Stimulated activated CD8-positive, alpha-beta memory T cell treated with anti-CD3 and anti-CD28 coated beads, Interleukin-2, amount 100 ng/mL, for 1 hour (primary cell): ENCODE measurements around the gene LSM14B.
A peak's percentile ranks its signal among the peaks of the same experiment; 100 is the strongest.
"Not testable (repeated sequence)": the region's sequence is repeated elsewhere in the genome, so short reads cannot be mapped to it uniquely, and the experiment has no call there.

ENCODE experiments used
- DNase-seq, 2 donors: peaks; one replicate each; pipeline ENCODE4 v3.0.0-alpha.2; 2020; ENCODE audit warnings: low read depth in 2 of 2

Gene LSM14B

GRCh38 chr20:62112368-62112767, 9.9 kb upstream of the LSM14B start:
- DNase-seq = no peak

DNA sequence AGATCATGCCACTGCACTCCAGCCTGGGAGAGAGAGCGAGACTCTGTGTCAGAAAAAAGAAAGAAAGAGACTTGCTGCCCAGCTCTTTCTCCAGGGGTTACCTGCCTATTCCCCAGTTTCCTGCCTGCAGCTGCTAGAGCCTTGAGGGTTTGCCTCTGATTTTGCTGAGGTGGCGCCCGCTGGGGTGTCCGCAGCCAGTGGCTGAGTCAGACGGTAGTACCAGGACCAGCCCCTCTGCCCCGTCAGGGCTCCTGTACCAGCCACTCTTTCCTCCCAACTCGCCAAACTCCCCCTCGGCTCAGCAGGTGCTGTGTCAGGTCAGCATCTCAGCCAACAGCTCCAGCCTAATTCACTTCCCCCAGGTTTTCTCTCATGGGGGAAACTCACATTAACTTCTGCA, 7.4 kb upstream of the LSM14B start:
- no peak for DNase-seq

DNA sequence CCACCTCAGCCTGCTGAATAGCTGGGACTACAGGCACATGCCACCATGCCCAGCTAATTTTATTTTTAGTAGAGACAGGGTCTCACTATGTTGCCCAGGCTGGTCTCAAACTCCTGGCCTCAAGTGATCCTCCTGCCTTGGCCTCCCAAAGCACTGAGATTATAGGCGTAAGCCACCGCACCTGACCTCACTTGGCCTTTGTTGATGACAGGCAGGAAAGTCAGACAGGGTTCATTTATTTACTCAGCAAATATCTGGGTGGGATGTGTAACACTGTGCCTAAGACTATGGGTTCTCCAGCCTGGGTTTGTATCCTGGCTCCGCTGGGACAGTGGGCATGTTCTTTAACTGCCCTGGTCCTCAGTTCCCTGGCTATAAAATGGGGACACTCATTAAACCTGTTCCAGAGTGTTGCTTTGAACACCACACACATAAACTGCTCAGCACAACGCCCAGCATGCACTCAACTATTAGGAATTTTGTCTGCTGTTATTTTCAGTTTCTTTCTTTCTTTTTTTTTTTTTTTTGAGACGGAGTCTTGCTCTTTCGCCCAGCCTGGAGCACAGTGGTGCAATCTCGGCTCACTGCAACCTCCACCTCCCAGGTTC, 6.4 kb upstream of the LSM14B start:
- DNase-seq = not testable (repeated sequence)

GRCh38 chr20:62116558-62117361, 5.5 kb upstream of the LSM14B start:
- DNase-seq = no peak

DNA sequence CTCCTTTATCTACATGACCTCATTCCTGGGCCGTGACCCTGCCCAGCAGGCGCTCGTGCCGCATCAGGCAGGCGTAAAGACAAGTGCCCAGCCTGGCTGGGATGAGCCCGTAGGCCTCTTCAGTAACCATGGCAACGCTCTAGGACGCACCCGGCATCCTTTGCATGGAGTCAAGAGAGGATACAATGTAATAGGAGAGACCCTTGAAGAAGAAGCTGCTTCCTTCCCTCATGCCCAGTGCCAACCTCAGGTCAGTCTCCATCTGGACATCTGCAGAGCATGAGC, 5.0 kb upstream of the LSM14B start:
- no peak for DNase-seq

DNA sequence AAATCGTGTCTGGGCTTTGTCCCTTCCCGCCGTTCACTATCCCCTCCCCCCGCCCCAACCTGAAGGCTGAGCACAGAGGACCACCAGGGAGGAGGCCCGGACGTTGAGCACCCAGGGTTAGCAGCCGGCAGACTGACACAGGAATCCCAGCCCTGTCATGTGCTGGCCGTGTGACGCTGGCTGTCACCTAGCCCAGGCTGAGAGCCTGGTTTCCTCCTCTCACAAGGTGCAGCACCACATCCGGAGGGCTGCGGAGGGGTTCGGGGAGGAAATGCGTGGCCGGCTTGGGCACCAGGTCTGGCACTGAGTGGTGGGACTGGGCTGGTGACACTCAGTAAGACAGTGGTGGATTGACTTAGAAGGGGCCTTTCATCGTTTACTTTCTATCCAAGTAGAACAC, 4.6 kb upstream of the LSM14B start:
- peak; percentile 40 to 58 for DNase-seq

GRCh38 chr20:62118113-62119043, 3.9 kb upstream of the LSM14B start:
- DNase-seq = no peak

GRCh38 chr20:62119115-62119514, 3.2 kb upstream of the LSM14B start:
- DNase-seq = no peak

DNA sequence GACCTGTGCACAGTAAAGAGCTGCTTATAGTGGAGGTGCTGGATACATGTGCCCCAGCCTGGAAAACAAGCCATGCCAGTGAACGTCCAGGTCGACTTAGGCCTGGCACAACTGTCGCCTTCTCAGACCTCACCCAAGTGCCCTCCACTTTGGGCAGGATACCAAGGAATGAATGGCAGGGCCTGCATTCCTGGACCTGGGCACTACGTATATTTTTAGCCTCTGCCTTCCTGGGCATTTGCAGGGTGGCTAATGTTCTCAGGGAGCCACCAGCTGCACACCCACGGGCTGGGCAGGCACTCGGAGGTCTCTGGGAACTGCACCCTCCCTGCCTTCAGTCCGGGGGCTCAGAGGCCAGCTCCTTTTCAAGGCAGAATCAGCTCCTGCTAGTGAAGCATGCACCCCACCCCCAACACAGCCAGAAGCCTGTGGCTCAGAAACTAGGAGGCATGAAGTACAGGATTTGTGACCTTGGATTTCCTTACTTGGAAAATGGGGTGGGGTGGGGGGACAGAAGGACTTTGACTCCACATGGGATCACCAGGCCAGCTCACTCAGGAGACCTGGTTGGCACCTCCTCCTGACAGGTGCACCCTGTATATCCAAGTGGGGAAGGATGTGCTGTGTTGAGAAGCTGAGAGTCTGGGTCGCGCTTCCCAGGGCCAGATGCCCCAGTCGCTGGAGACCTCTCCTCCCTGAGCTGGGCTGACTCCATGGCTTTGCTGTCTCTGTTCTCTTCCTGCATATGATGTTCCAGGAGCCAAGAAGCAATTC, 2.5 kb upstream of the LSM14B start:
- DNase-seq = no peak

GRCh38 chr20:62120365-62120762, 1.9 kb upstream of the LSM14B start:
- no peak for DNase-seq

DNA sequence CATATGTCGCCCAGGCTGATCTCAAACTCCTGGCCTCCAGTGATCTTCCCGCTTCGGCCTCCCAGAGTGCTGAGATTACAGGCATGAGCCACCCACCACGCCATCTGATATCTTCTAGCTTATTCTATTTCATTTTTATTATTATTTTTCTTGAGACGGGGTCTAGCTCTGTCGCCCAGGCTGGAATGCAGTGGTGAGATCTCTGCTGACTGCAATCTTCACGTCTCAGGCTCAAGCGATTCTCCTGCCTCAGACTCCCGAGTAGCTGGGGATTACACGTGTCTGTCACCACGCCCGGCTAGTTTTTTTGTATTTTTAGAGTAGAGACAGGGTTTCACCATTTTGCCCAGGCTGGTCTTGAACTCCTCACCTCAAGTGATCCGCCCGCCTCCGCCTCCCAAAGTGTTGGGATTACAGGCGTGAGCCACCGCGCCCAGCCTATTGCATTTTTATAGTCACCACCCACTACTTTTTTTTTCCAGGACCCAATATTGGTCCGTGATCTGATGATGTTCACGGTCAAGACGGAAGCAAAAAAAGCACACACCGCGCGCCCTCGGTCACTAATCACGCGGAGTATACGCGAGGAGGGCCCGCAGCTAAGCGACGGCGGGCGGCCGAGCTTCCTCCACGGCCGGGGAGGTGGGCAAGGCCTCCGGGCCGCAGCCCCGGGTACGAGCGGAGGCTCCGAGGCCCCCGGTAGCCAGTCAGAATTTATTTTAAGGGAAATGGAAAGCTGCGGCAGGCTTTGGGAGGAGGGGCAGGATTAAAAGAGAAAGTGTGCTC, 1.1 kb upstream of the LSM14B start:
- DNase-seq = no peak

DNA sequence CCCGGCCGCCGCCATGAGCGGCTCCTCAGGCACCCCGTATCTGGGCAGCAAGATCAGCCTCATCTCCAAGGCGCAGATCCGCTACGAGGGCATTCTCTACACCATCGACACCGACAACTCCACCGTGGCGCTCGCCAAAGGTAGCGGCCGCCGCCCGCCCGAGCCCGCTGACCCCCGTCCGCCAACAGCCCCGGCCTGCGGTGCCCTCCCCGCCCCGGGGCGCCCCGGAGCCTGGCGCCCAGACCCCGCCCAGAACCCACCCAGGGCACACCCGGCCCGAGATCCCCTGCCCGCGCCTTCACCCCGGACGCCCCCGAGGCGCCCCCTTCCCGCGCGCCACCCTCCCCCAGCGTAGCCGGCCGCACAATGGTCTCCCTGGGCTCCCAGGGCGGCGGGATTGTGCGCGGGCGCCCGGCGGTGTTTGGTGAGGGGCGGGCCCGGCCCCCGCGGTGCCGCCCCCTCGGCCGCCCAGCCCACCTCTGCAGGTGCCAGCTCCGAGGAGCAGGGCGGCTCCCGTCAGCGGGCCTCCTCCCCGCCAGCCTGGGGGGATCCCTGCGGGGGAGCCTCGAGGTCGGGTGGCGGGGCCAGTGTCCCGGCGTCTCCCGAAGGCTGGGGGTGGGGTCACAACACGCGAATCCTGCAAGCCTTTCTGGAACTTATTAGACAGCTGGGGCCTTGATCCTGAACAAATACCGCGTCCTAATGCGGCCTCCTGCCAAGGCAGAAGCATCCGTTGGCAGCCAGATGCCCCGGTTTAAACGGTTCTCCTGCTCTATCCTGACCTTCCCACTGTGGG, 577 bp downstream of the LSM14B start:
- peak in 1 of 2 donors; percentile 24 for DNase-seq

DNA sequence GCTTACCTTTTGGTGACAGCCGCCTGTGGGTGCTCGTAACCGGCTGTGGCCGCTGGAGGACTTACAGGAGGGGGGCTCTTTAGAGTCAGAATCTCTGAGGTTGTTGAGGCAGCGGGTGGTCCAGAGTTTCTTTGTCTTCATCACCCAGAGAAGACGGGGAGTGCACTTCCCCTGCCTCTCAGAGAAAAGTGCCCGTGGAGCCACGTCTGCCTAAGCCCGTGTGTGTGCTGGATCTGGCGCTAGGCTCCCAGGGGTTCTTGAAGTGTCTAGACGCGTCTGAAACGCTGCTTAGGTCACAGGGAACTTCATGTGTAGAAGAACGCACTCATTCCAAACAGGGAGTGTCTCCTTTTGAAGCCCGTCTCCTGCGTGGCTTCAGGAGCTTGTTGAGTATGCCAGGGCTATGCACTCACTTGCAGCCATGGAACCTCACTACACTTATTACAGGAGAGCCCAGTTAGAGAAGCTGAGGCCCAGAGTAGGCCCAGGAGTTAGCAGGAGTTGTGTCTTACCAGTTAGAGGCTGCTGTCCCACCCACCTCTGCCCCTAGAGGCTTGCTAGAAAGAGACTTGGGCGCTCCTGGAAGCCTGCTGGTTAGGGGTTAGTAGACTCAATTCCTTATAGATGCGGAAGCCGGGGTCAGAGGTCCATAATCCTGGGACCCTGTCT, 1.3 kb downstream of the LSM14B start:
- DNase-seq = no peak

- DNase-seq = no peak
Observed at GRCh38 chr20:62126141-62126540, 3.9 kb downstream of the LSM14B start.

DNA sequence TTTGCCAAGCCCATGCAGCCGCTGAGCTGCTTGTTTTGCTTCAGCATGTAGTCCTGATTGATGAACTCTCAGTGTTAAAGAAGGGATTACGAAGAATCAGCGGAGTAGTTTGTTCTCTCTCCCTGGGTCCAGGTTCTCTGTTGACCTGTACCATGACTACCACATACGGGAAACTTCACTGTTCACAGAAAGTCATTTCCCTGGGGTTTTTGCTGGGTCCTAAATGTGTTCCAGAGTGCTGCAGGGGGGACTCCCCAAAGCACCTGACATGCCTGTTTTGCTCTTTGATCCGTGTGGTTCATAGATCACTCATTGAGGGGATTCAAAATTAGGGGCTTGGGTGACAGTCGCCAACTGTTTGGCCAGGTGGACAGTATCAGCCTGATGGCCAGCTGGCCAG, 5.5 kb downstream of the LSM14B start:
- no peak for DNase-seq

- DNase-seq = no peak
Observed at GRCh38 chr20:62128502-62128901, 6.2 kb downstream of the LSM14B start.

DNA sequence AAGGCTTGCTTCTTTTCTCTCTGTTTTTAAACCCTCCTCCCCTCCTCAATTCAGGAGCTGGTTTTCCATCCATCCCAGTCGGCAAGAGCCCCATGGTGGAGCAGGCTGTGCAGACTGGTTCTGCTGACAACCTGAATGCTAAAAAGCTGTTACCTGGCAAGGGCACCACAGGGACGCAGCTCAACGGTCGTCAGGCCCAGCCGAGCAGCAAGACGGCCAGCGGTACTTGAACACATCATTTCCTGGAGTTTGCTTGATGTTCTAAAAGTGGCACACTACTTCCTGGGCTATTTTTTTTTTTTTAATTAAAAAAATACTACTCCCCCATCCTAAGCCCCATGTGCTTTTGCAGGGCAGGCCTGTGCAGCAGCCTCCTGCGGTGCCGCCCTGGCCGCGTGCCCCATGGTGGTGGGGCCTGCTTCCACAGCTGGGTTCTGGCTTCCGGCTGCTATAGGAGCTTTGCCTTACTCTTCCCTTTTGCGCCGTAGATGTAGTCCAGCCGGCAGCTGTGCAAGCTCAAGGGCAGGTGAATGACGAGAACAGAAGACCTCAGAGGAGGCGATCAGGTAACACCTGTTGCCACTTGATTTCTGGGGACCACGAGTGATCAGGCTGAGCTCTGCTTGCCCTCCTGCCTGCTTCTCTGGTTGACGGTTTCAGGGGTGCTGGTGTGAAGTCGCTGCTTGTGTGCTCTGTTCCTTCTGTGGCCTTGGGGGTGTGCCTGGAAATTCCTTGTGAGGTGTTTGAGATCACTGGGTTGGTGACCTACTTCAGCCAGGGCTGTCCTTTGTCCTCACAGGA, 7.7 kb downstream of the LSM14B start:
- no peak for DNase-seq

- DNase-seq = no peak
Observed at GRCh38 chr20:62131560-62132320, 9.5 kb downstream of the LSM14B start.
